ENCODE results near the gene SLC25A15. TPM values are rescaled to one million over a fixed set of nuclear protein-coding genes. Genes with fewer than 3 reads are reported as not detected.
"Not testable (repeated sequence)": the region's sequence is repeated elsewhere in the genome, so short reads cannot be mapped to it uniquely, and the experiment has no call there.

Gene SLC25A15
- total RNA-seq, 1 donor from 2014 or later = 5.2 TPM

DNA sequence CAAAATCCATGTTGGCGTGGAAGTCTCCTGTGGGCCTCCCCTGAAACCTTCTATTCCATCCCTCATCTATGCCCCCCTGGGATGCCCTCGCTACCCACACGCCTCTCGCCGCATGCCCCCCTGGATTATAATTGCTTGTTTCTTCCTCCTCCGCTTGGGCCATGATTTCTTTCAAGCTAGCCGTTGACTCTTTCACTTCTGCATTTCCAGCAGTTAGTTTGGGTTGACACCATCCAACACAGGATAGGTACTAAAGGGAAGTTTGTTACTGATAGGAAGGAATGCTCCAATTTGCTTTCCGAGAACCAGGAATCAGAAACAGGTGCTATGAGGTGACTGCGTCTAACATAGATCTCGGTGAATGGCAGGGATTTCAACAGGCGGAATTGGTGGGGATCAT is 7.7 kb upstream of the SLC25A15 start:
- no peak for DNase-seq (ENCODE audit: low spot score)

DNA sequence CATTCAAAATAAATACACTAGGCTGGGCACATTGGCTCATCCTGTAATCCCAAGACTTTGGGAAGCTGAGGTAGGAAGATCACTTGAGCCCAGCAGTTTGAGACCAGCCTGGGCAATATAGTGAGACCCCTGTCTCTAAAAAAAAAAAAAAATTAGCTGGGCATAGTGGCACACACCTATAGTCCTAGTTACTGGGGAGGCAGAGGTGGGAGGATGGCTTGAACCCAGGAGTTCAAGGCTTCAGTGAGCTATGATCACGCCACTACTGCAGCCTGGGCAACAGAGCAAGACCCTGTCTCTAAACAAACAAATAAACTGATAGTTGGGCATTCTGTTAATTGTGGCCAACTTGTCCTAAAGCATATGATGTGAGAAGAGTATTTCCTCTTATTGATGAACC is 6.4 kb upstream of the SLC25A15 start:
- not testable (repeated sequence) for DNase-seq (ENCODE audit: low spot score)

DNA sequence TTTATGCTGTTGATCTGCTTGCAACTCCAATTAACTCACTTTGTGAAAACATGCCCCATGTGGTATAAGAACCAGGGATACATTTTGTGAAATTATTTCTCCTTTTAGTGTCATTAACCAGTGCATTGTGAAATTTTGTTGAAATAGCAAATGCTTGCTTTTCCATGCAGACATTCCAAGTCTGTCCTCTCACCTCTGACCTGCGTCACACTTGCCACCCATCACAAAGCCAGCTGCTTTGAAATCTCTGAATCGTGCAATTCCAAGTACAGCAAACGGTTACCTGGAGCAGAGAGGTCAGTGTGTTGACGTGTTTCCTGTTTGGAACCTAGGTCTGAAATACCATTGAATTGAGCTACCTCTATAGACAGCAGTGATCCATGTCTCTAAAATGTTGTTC is 4.9 kb upstream of the SLC25A15 start:
- no peak for DNase-seq (ENCODE audit: low spot score)

DNA sequence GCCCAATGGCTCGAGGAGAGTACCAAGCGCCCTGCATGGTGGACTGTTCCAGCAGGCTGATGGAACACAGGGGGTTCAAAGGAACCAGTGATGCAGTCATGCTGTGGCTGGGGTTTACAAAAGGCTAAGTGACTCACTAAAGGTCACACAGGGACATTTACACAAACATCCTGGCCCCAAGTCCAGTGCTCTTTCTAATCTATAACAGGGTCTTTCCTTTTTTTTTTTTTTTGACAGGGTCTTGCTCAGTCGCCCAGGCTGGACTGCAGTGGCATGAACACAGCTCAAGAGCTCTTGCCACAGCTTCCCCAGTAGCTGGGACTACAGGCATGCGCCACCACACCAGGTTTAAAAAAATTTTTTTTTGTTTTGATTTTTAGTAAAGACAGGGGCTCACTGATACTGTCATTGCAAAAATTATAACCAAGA is 2.8 kb upstream of the SLC25A15 start:
- no peak for DNase-seq (ENCODE audit: low spot score)

DNA sequence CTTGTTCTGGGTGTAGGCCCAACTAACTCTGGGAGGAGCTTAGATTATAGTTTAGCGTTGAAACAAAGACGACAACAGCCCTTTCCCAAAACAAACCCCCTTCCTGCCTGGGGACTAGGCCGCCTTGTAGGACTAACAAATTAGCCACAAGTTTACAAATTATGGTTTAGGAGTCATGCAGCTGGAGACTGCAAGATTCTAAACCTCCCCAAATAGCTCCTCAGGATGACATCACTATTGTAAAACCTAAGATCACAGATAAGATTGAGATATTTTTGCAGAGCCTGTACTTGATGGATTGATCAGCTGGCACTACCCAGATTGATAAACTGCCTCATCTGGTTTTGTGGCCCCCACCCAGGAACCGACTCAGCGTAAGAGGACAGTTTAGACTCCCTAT is 2.3 kb upstream of the SLC25A15 start:
- DNase-seq (ENCODE audit: low spot score) = no peak

DNA sequence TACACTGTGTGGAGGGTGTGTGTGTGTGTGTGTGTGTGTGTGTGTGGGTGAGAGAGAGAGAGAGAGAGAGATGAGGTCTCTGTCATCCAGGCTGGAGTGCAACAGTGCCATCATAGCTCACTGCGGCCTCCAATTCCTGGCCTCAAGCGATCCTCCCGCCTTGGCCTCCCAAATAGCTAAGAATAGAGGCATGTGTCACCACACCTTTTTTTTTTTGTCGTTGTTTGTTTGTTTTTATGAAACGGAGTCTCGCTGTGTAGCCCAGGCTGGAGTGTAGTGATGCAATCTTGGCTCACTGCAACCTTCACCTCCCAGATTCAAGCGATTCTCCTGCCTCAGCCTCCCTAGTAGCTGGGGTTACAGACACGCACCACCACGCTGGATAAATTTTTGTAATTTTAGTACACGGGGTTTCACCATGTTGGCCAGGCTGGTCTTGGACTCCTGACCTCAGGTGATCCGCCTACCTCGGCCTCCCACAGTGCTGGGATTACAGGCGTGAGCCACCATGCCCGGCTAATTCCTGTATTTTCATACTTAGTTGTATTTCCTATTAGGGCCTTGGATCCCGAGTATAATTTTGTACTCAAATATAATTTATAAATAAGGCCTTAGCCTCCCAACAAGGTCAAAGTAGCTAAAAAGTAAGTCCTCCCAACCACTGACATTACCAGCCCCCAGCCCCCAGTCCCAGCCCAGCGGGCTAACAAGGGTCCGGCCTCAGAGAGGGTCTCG is 704 bp upstream of the SLC25A15 start:
- not testable (repeated sequence) for DNase-seq (ENCODE audit: low spot score)

DNA sequence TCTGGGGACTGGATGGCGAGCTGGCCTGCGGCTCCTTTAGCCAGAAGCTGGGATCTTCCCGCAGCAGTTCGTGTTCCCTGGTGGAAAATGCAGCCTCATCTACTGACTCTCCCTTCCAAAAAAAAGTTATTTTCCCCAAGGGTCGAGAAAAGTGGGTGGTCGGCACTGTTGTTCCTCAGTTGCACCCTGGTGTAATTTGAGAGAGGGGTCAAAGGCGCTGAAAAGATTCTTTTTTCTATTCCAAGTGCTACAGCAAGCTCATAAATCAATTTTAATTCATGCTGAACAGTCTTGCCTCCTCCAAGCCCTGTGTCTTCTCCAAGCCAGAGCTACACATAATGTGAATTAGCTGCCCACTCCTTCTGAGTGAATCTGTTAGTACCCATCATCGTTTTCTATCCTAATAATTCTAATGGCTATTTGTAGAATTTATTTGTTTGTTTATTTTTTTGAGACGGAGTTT is 774 bp downstream of the SLC25A15 start:
- DNase-seq (ENCODE audit: low spot score) = no peak

DNA sequence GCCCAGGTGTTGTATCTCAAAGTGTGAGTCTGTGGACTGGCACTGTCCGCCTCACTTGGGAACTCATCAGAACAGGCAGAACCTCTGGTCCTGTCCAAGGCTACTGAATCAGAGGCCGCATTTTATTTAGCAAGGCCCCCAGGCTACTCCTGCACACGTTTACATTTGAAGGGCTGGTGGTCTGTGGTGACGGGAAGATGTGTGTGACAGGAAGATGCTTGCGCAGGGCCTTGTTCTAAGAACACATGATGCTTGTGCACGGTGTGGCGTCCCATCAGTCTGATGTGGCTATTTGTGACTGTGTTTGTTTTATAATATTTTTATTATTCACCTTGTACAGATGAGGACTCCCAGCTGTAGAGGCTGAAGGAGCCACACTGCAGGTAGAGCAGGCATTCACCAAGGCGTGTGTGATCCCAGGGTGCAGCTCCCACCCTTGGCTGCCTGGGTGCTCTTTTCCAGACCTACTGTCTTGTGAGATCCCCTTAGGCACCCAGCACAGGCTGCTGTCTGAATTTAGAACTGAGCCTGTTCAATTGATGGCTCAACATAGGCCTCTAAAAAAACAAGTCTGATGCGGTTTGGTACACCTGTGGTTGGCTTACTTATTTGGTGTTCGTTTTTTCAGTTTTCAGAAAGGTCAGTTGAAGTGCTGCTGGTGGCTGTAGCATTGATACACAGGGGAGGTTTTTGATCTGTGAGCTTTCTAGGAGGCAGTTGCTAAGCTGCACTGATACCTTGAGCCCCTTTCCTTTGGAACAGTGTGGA is 3.1 kb downstream of the SLC25A15 start:
- DNase-seq (ENCODE audit: low spot score) = no peak

DNA sequence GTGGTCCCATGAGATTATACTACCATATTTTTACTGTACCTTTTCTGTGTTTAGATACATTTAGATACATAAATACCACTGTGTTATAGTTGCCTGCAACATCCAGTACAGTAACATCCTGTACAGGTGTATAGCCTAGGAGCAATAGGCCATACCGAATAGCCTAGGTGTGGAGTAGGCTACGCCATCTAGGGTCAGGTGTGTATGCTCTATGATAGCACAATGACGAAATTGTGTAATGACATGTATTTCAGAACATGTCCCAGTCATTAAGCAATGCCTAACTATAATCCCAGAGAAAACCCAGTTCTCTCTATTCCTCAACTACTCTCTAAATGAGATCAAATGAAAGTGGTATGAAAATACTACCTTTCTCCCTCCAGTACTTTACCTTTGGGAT is 3.9 kb downstream of the SLC25A15 start:
- DNase-seq (ENCODE audit: low spot score) = no peak

DNA sequence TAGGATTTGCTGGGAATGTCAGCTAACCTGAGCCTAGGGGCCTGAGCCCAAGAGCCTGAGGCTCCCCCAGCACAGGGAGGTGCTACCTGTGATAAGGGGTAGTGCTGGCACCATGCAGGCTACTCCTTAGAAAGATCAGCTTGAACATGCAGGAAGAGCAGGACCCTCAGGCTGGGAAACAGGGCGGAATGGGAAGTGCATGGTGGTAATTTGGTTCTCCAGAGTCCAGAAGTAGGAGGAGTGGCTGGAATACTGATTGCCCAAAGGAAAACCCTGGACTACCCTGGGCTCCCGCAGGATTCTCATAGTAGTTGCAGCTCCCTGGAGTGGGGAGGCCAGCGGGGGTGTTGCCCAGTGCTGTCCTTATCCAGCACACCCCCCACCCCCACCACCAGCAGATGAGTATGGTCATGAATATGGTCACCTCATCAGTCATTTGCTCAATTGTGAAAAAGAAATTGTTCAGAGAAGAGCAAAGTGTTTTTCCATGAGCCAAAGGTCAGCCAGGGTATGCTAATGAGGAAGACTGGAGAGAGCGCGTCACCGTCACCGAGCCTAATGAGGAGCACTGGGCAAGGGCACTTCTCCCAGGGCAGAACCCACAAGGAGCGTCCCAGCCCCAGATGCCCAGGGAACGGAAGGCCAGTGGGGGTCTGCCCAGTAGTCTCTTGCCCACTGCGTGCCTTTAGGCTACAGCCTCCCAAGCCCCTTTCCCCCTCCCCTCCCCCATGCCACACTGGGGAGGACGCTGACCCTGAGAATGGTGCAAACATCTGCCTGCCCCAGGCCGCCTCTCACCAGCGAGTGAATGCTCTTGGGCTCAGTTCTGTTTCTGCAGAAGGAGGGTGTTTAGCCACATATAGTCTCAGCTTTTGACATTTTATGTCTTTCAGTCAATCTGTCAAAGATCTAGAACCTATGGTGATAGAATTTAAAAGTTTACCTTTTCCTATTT is 5.3 kb downstream of the SLC25A15 start:
- DNase-seq (ENCODE audit: low spot score) = no peak

DNA sequence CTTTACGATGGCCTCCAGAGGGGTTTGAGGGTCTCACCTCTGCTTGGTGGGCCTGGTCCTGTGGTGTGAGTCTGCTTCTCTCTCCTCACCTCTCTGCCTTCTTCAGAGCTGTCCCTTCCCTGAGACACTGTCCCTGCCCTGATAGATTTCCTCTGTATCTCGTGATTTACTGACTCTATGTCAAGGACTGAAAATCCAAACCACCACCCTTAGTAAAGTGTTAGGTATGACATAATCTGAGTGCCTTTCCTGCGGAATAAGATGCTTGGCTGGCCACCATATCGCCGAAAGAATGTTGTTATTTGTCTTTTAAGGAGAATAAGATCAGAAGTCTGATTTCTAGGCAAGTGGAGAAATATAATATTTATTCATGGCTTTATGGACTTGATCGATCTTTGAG is 7.2 kb downstream of the SLC25A15 start:
- DNase-seq (ENCODE audit: low spot score) = no peak

DNA sequence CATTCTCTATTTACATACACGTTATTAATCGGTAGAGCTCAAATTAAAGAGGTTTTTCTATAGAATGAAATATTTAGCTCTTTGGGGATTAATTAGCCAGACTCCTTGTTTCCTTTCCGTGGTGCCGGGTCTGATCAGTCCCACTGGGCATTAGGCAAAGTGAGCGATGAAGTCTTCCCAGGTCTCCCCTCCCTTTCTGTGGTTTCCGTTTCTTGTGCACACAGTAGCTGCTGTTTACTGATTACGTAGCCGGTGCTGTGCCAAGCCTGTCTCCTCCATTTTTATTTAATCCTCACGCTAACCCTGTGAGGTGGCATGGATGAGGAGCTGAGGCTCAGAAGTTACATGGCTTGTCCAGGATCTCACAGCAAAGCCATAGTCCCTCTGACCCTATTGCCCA is 9.0 kb downstream of the SLC25A15 start:
- no peak for DNase-seq (ENCODE audit: low spot score)

DNA sequence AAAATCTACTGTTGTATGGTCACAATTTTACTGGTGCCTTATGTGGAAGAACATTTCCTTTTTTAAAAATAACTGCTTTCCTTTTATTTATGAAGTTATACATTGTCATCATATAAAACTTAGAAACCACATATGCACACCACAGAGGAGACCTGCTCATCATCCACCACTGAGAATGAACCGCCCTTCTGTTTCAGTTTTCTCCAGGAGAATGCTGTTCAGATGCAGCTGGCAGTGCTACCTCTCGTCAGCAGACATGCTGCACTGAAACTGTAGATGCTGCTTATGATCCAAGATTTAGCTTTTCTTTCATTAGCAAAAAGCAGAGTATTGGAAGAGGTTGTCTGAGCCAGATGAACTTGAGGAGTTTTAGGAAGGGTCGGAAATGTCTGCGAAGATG is 10.1 kb downstream of the SLC25A15 start:
- no peak for DNase-seq (ENCODE audit: low spot score)

DNA sequence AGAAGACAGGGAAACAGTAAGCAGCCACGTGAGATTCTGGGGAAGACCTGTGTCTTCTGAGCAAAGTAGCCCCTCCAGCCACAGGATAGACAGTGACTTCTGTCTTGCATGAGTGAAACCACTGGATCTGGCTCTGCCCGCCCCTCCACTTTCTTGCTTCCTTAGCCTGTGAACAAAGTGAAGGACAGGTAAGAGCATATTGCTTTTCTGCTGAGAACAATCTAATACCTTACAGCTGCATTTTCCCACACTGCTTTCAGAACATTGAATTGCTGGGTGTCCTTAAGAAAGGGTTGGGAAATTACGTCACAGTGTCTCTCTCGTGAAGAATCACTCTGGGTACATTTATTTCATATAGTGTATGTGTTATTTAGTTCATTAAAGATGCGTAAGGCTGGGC is 11.1 kb downstream of the SLC25A15 start:
- no peak for DNase-seq (ENCODE audit: low spot score)

DNA sequence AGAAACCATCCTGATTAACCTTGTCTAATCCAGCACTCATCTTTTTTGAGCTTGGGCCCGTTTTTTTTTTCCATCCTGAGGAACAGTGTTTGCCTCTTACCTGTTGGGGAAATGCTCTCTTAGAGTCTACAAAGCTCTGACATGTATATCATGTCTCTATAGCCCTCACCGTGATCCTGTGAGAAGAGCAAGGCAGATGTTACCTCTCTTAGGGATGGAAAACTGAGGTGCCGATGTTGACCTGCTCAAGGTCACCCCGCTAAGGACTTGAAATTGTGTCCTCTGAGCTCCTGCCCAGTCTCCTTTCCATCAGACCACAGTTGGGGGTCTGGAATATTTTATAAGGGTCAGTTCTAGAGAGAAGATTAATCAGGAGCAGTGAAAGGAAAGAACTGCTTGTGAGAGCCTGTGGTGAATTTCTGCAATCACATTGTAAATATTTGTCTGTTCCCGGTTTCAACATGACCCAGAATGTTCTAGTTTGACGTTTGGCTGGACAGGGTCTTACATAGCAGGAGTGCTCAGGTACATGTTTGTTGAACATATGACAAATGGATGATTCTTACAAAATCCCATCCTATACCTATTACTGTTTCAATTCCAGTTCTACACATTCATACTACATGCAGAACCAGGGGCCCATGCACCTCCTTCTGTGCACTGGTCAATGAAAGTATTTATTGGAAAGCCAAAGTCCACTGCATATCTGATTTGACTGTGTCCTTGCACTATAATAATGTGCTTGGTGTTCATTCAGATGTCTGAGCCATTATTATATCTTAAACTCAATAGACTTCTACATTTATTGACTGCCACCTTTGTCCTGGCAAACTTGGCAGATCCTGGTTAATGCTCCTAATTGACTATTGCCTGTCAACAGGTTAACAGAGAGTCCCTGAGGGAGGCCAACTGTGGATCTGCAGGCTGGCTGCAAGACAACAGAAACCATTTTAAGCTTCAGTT is 12.1 kb downstream of the SLC25A15 start:
- no peak for DNase-seq (ENCODE audit: low spot score)

DNA sequence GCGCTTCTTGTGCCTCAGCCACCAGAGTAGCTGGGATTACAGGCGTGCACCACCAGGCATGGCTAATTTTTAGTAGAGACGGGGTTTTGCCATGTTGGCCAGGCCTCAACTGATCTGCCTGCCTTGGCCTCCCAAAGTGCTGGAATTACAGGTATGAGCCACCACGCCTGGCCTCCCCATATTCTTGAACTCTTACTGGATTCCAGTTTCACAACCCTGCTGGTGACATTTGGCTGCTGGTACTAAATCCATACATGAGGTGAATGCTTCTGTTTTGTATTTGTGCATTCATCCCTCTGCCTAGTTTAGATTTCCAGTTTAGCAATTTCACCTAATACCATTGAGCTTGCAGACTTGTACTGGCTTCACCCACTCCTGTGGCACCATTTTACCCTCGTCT is 13.9 kb downstream of the SLC25A15 start:
- no peak for DNase-seq (ENCODE audit: low spot score)

DNA sequence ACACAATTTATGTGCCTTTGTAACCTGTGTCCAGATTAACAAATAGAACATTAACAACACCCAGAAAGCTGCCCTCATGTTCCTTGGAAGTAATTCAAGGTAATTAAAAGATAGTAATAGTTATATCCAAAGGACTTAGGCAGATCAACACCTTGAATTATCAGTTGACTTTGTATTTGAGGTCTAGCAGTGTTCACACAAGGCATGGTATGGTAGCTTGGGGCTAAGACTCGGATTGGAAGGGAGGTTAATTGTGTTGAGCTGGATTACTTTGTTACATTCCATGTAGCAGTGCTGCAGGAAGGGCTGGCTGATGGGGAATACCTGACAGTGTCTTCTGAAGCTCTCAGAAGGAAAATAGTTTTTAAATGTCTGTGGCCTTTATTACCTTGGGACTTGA is 16.8 kb downstream of the SLC25A15 start:
- DNase-seq (ENCODE audit: low spot score) = no peak

DNA sequence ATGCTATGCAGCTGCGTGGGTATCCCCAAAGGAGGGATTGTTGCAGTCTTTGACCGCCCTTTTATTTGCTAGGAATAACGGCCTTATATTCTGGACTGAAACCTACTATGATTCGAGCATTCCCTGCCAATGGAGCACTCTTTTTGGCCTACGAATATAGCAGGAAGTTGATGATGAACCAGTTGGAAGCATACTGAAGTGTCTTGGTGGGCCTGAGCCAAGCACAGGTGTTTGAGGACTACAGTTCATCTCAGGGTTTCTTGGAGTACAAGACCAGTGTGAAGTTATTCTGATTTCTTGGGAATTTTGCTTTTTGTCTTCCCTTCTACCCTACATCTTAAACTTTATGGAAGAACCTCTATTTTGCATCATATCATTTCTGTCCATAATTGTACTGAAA is 20.1 kb downstream of the SLC25A15 start:
- no peak for DNase-seq (ENCODE audit: low spot score)

DNA sequence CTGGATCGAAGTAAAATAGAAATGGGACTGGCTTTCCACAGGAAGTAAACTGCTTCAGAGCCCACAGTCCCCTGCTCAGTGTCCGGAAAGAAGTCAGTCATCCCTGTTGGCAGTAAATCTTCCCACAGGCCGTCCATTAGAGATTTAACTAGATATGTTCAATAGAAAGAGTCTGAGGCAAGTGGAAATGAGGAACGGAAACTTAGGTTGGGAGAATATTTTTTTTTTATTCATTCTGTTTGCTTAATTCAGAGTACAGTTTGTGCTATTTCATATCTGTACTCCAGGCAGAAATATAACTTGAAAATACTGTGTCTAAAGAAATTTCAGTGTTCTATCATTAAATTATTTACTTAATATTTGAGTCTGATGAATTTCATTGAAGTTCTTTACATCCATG is 22.7 kb downstream of the SLC25A15 start:
- DNase-seq (ENCODE audit: low spot score) = no peak

DNA sequence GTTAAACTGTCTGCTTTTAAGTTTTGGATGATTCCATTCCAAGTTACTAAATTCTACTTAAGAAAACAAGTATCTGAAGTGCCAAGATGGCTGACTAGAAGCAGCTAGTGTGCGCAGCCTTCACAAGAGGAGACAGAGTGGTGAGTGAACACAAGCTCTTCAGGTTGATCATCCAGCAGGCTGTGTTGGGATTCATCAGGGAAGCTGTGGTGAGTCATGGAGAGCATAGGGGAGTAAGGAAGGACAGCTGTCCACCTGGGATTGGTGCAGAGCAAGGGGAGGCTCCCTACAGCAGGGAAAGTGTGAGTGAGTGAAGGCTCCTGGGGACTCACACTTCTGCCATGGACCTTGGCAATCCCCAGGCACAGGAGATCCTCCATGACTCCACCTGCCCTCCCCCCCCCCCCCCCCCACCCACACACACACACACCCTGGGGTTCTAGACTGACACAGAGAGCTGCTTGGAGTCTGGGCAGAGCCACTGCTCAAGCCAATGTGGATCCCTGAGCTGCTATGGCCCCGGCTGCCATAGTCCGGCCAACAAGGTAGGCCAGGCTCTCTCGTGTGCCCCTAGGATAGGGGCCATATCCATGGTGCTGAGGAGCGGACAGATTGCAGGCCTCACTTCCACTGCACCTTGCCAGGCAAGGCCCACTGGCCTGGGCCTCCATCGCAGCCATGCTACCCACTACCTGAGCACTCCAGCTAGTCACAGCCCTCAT is 23.5 kb downstream of the SLC25A15 start:
- no peak for DNase-seq (ENCODE audit: low spot score)

Data from ureter (tissue), 1 donor.